NB4 (cell line): ENCODE measurements around the gene GNPAT.

Experiments
- MYC ChIP-seq: IDR thresholded peaks from 2 replicates; pipeline ENCODE4 v1.6.1; 2011; ENCODE audit warnings: low read depth, low read length
- POLR2A ChIP-seq: IDR thresholded peaks from 2 replicates; pipeline ENCODE4 v1.6.1; 2011; ENCODE audit warnings: mild to moderate bottlenecking; ENCODE audit not compliant: insufficient read length; ENCODE audit errors: extremely low read depth
- TF ChIP-seq, protein P1 (sequence below): IDR thresholded peaks from one replicate; pipeline ENCODE4 v1.5.1; 2012; ENCODE audit warnings: low read depth, low read length

- TF ChIP-seq, protein P1, sequence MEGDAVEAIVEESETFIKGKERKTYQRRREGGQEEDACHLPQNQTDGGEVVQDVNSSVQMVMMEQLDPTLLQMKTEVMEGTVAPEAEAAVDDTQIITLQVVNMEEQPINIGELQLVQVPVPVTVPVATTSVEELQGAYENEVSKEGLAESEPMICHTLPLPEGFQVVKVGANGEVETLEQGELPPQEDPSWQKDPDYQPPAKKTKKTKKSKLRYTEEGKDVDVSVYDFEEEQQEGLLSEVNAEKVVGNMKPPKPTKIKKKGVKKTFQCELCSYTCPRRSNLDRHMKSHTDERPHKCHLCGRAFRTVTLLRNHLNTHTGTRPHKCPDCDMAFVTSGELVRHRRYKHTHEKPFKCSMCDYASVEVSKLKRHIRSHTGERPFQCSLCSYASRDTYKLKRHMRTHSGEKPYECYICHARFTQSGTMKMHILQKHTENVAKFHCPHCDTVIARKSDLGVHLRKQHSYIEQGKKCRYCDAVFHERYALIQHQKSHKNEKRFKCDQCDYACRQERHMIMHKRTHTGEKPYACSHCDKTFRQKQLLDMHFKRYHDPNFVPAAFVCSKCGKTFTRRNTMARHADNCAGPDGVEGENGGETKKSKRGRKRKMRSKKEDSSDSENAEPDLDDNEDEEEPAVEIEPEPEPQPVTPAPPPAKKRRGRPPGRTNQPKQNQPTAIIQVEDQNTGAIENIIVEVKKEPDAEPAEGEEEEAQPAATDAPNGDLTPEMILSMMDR = no peak
- no peak for TF ChIP-seq POLR2A
- TF ChIP-seq MYC = no peak
These were observed 20.2 kb upstream of the GNPAT start for GRCh38 chr1:231220801-231221200.
